Skeletal muscle tissue (tissue), 4 donors: ENCODE measurements around the gene ROBO1. TPM values are rescaled to one million over a fixed set of nuclear protein-coding genes. Genes with fewer than 3 reads are reported as not detected.

Experiments used
- H3K27ac ChIP-seq: one replicate; pipeline ENCODE4 v1.7.0; 2013; ENCODE audit warnings: mild to moderate bottlenecking, low read depth, low read length, inconsistent platforms
- H3K27me3 ChIP-seq, 3 donors: one replicate each; pipeline ENCODE4 v1.7.0; 2013; ENCODE audit warnings: low read length in 3 of 3; ENCODE audit not compliant: control insufficient read depth in 3 of 3, insufficient read depth in 3 of 3
- H3K36me3 ChIP-seq, 3 donors: one replicate each; pipeline ENCODE4 v1.7.0; 2013; ENCODE audit warnings: low read length in 3 of 3; ENCODE audit not compliant: control insufficient read depth in 3 of 3, insufficient read depth in 3 of 3
- H3K4me1 ChIP-seq, 3 donors: one replicate each; pipeline ENCODE4 v1.7.0; 2013; ENCODE audit warnings: low read length in 3 of 3, mild to moderate bottlenecking in 3 of 3; ENCODE audit not compliant: control insufficient read depth in 3 of 3, insufficient read depth in 3 of 3
- H3K4me3 ChIP-seq, 3 donors: one replicate each; pipeline ENCODE4 v1.7.0; 2013; ENCODE audit warnings: low read length in 3 of 3
- H3K9ac ChIP-seq, 3 donors: one replicate each; pipeline ENCODE4 v1.7.0; 2013; ENCODE audit warnings: low read length in 3 of 3, mild to moderate bottlenecking in 3 of 3, moderate library complexity in 2 of 3, low read depth in 1 of 3
- H3K9me3 ChIP-seq, 3 donors: one replicate each; pipeline ENCODE4 v1.7.0; 2013; ENCODE audit warnings: low read length in 3 of 3; ENCODE audit not compliant: control insufficient read depth in 3 of 3
- total RNA-seq: library from RNA; depleted of rRNA; stranded (reverse); fragments of >200 nt; gene quantifications from one replicate; pipeline ENCODE4 v1.2.3, GENCODE V29; 2014
- donor health status: Osteomylitis.

Gene ROBO1
- total RNA-seq, 1 donor from 2014 or later: 20.4 TPM

GRCh38 chr3:78823434-78823833 lies 944.4 kb downstream of the ROBO1 start:
- no peaks in the 10 kb centered on the region for H3K9me3 ChIP-seq
- H3K4me3 ChIP-seq: no peak overlapping the region
- no peaks in the 10 kb centered on the region for H3K36me3 ChIP-seq
- H3K9ac ChIP-seq: no peak overlapping the region
- H3K27ac ChIP-seq: no peak overlapping the region
- no peaks in the 10 kb centered on the region for H3K27me3 ChIP-seq
- peaks cover 0 to 4% (median 0%) of the 10 kb centered on the region in 3 donors for H3K4me1 ChIP-seq

DNA sequence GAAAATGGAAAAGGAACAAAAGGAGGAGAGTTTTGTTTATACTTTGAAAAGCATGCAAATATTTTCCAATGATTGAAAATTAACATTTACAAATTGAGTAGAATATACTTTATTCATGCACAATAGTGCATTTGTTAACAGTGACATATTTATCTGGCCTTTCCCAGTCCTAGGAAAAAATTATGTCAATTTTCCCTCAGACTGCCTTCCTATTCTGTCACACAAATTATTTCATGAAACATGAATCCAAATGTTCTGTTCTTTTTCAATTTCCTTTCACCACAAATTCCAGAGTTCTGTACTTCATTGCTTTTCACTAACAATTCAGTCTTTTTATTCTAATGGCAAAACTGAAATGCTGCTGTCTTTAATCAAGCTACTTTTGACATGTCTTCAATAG lies 945.1 kb downstream of the ROBO1 start:
- Histone ChIP-seq H3K27me3 (no peaks in the 10 kb centered on the region), H3K27ac (no peak overlapping the region), H3K4me1 (peaks cover 0 to 4% (median 0%) of the 10 kb centered on the region in 3 donors), H3K4me3 (no peak overlapping the region), H3K36me3 (no peaks in the 10 kb centered on the region), H3K9me3 (no peaks in the 10 kb centered on the region), H3K9ac (no peak overlapping the region)

DNA sequence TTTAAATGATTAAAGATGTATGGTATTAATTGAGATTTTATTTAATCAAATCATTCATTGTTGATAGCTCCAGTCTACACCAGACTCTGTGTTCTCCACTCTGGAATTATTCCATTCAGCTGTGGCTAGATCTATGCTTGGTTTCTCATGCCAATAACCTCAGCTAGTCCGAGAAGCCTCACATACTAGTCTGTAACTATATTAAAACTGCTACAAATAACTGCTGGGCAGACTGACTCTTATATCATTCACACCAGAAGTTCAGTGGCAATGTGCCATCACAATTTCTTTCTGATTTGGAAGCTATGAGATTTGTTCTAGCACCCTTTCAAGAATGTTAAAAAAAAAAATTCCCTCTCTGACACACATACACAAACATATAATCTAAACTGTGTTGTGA lies 947.3 kb downstream of the ROBO1 start:
- H3K4me3 ChIP-seq: no peak overlapping the region
- peak overlapping the region in 1 of 3 donors; percentile 25 for H3K9ac ChIP-seq
- no peaks in the 10 kb centered on the region for H3K9me3 ChIP-seq
- H3K36me3 ChIP-seq: no peaks in the 10 kb centered on the region
- no peak overlapping the region for H3K27ac ChIP-seq
- H3K27me3 ChIP-seq: no peaks in the 10 kb centered on the region
- H3K4me1 ChIP-seq: peaks cover 0 to 4% (median 0%) of the 10 kb centered on the region in 3 donors

DNA sequence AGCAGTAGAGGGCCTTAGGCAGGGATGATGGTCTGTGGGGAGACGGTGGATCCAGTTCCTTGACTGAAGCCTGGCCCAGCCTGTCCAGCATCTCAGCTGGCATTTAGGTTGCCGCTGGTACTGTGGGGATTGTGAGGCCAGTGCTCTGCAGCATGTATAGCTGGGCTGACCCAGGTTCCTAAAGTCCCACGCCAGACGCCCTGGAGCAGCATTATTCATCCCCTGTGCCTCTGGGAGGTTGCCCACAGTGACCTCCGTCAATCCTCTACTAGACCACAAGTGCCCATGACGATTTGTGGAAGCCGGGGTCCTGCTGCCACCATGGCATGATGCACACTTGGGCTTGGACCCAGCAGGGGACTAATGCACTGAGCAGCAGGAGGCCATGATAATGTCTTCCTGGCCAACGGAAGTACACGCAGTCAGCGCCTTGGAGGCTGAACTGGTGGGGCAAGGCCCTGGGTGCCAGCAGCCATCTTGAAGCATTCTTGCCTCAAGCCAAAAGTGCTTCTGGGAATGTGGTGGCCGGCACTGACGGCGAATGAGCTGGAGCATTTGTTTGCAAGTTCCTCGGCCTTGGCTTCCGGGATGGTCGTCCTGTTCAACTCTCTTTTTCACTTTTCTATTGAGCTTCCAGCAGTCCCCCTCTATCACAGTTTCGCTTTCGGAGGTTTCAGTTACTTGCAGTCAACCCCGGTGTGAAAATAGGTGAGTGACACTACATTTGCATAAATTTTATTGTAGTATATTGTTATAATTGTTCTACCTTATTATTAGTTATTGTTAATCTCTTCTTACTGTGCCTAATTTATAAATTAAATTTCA lies 949.4 kb downstream of the ROBO1 start:
- Histone ChIP-seq H3K9ac (no peak overlapping the region), H3K4me3 (no peak overlapping the region), H3K27ac (no peak overlapping the region), H3K36me3 (no peaks in the 10 kb centered on the region), H3K9me3 (no peaks in the 10 kb centered on the region), H3K4me1 (peaks cover 0 to 4% (median 0%) of the 10 kb centered on the region in 3 donors), H3K27me3 (no peaks in the 10 kb centered on the region)

GRCh38 chr3:78814893-78815562 lies 952.8 kb downstream of the ROBO1 start:
- no peaks in the 10 kb centered on the region for H3K4me1 ChIP-seq
- no peaks in the 10 kb centered on the region for H3K36me3 ChIP-seq
- H3K27me3 ChIP-seq: no peaks in the 10 kb centered on the region
- no peaks in the 10 kb centered on the region for H3K9me3 ChIP-seq
- H3K4me3 ChIP-seq: no peak overlapping the region
- H3K9ac ChIP-seq: no peak overlapping the region
- H3K27ac ChIP-seq: no peak overlapping the region

GRCh38 chr3:78812166-78812565 lies 955.6 kb downstream of the ROBO1 start:
- Histone ChIP-seq H3K27ac (no peak overlapping the region), H3K9me3 (no peaks in the 10 kb centered on the region), H3K4me3 (no peak overlapping the region)

DNA sequence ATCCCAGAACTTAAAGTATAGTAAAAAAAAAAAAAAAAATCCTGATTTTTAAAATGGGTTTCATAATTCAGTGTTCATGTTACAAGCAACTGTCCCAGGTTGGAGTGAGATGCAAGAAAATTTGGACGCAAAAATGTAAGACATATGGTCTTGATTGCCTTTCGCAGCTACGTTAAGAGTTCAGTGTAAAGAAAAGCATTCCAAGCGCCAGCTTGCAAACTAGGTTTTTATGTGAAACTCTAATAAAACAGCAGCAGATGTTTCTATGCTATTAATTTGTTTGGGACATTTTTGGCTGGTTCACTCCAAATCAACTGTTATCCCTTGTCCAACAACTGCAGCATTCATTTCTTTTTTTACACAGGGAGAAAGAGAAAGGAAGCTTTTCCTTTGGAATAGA lies 957.8 kb downstream of the ROBO1 start:
- no peak overlapping the region for H3K4me3 ChIP-seq
- H3K9me3 ChIP-seq: no peaks in the 10 kb centered on the region
- no peak overlapping the region for H3K9ac ChIP-seq
- H3K27me3 ChIP-seq: no peaks in the 10 kb centered on the region
- H3K4me1 ChIP-seq: no peaks in the 10 kb centered on the region
- H3K27ac ChIP-seq: no peak overlapping the region
- H3K36me3 ChIP-seq: no peaks in the 10 kb centered on the region

More at GRCh38 chr3:78812166-78812565, 955.6 kb downstream of the ROBO1 start:
- no peak overlapping the region for H3K9ac ChIP-seq
- H3K27me3 ChIP-seq: no peaks in the 10 kb centered on the region
- H3K36me3 ChIP-seq: no peaks in the 10 kb centered on the region
- H3K4me1 ChIP-seq: no peaks in the 10 kb centered on the region

DNA sequence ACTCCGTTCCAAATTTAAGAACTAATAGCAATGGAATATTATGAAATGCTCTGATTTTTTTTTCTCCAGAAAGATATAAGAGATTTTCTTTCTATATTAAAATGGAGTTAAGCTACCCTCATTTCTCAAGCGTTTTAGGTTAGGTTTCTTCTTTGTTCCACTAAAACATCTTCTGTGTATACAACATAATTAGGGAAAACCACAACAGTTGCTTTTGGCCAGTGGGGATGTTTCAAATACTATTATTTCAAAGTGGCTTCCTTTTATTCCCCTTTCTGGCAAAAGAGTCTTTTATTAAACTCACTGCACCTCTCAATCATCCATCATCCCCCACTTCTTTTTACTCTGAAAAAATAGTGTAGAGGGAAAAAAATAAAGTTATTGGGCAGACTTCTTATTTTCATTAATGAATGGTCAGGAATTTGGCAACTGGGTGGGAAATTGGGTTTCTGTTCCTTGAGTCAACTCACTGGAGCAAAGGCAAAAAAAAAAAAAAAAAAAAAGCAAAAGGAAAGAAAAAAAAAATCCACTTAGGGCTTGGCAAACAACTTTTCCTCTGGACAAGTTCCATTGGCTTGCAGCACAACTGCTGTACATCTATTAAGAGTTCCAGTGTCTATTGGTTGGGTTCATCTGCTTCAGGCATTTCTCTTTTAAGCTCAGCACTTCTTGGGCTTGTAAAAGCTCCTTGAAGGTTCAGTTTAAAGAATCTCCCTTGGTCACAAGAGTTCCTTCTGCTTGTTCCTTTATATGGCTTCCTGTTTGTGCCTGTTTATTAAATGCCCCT lies 963.4 kb downstream of the ROBO1 start:
- Histone ChIP-seq H3K27me3 (no peaks in the 10 kb centered on the region), H3K9ac (no peak overlapping the region), H3K27ac (no peak overlapping the region), H3K36me3 (no peaks in the 10 kb centered on the region), H3K4me1 (no peaks in the 10 kb centered on the region), H3K4me3 (no peak overlapping the region), H3K9me3 (no peaks in the 10 kb centered on the region)

DNA sequence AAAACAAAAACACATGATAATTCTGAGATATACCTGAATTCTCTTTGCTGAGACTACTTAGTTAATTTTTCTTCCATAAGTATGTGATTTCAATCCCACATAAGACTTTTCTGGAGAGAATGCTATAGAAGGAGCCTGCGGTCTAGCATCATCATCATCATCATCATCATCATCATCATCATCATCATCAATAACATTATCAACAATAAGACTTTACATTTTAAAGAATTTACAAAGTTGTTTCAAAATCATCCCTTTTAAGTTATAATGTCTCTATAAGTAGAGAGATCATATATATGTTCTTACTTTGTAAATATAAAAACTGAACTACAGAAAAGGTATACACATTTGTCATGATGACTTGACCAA lies 965.3 kb downstream of the ROBO1 start:
- Histone ChIP-seq H3K9me3 (no peaks in the 10 kb centered on the region), H3K27ac (no peak overlapping the region), H3K27me3 (no peaks in the 10 kb centered on the region), H3K4me1 (no peaks in the 10 kb centered on the region), H3K9ac (no peak overlapping the region), H3K4me3 (no peak overlapping the region), H3K36me3 (no peaks in the 10 kb centered on the region)
